Measurements from ENCODE around the gene PNMA5.

Gene PNMA5

GRCh38 chrX:152946681-152947080 lies 47.2 kb downstream of the PNMA5 start:
- H3K9me3 Mint-ChIP-seq = peaks cover 56% of the 10 kb centered on the region
- H3K27me3 Mint-ChIP-seq (ENCODE audit: low read depth, poor library complexity) = peaks cover 2% of the 10 kb centered on the region
- H3K27ac Mint-ChIP-seq = no peak overlapping the region
- peaks cover 13% of the 10 kb centered on the region for H3K36me3 Mint-ChIP-seq (ENCODE audit: low read depth)
- TF ChIP-seq CTCF (IDR thresholded peaks at IDR 0.05) = no peak
- peaks cover 20% of the 10 kb centered on the region for H3K4me1 Mint-ChIP-seq
- DNase-seq = no peak
- no peak overlapping the region for H3K4me3 Mint-ChIP-seq

GRCh38 chrX:152945021-152945979 lies 48.6 kb downstream of the PNMA5 start:
- Mint-ChIP-seq H3K4me3 (no peak overlapping the region), H3K4me1 (peaks cover 30% of the 10 kb centered on the region), H3K27ac (no peak overlapping the region), H3K27me3 (ENCODE audit: low read depth, poor library complexity) (peaks cover 2% of the 10 kb centered on the region), H3K9me3 (peaks cover 67% of the 10 kb centered on the region), H3K36me3 (ENCODE audit: low read depth) (peaks cover 13% of the 10 kb centered on the region)
- no peak for TF ChIP-seq CTCF (IDR thresholded peaks at IDR 0.05)
- DNase-seq = no peak

DNA sequence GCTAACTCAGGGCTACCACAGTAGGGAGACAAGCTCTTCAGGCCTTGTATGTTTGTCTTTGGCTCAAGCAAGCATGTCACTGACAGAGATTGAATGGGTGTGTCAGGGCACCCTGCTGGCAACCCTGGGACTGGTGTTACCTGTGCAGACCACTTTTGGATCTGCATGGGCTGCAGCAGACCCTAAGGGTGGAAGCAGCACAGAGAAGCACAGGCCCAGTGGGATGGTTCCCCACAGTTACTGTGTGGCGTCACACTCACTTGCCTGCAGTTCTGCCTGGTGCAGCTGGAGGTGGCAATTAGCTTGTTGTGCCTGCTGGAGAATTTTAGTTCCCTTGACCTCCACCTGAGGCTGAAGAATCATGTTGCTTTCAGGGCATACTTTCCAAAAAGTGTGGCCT lies 50.1 kb downstream of the PNMA5 start:
- no peak for TF ChIP-seq CTCF (IDR thresholded peaks at IDR 0.05)
- Mint-ChIP-seq H3K4me1 (peaks cover 30% of the 10 kb centered on the region), H3K36me3 (ENCODE audit: low read depth) (peaks cover 13% of the 10 kb centered on the region), H3K4me3 (no peak overlapping the region), H3K9me3 (peaks cover 72% of the 10 kb centered on the region), H3K27ac (no peak overlapping the region), H3K27me3 (ENCODE audit: low read depth, poor library complexity) (peaks cover 2% of the 10 kb centered on the region)
- no peak for DNase-seq

DNA sequence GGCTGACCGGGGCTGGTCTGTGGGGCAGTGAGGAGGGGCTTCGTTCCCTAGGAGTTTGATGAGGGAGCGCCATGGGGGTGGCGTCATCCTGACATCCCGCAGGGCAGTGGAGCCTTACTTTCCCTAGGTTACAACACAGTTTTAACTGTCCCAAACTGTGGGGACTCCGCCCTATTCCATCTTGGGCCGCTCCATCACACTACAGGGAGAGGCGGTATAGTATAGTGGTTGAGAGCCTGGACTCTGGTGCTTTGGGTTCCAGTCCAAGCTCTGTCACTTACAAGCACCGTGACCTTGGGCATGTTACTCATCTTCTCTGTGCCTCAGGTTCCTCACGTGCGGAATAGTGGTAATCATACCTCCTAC lies 51.9 kb downstream of the PNMA5 start:
- peaks cover 30% of the 10 kb centered on the region for H3K4me1 Mint-ChIP-seq
- no peak overlapping the region for H3K27ac Mint-ChIP-seq
- peak overlapping the region; percentile 49 for H3K4me3 Mint-ChIP-seq
- peaks cover 5% of the 10 kb centered on the region for H3K27me3 Mint-ChIP-seq (ENCODE audit: low read depth, poor library complexity)
- H3K36me3 Mint-ChIP-seq (ENCODE audit: low read depth) = peaks cover 13% of the 10 kb centered on the region
- TF ChIP-seq CTCF (IDR thresholded peaks at IDR 0.05) = no peak
- DNase-seq = no peak
- H3K9me3 Mint-ChIP-seq = peaks cover 72% of the 10 kb centered on the region

DNA sequence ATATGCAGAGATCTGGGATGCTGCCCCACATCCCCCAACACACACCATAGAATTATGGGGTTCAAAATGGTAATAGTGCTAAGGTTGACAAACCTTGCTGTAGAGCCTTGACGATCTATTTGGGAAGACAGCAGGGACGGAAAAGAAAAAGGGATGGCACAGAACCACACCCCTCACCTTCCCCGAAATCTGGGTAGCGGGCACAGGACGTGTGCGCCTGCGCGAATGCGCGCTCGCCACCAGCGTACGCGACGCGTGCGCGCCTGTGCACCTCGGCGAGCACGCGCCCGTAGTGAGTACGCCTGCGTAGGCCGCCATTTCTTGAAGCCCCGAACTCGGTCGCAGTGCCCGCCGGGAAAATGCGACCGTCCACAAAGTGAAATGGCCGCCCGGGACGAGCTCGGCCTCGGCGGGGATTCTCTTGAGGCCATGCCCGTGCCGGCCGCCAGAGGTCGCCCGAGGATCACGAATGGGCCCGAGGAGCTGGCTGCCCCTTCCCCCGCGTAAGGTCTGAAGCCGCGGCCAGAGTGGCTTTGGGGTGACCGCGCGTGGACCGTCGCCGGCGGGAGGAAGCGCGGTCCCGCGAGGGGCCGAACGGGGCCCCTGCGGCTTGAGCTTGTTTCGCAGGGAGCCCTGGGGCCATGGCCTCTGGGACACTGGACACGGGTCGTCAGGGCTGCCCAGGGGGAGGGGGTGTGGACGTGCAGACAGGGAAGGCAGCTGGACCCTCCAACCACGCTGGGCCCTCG lies 52.4 kb downstream of the PNMA5 start:
- peaks cover 69% of the 10 kb centered on the region for H3K9me3 Mint-ChIP-seq
- no peak overlapping the region for H3K27ac Mint-ChIP-seq
- peaks cover 26% of the 10 kb centered on the region for H3K4me1 Mint-ChIP-seq
- DNase-seq = peak; percentile 88
- H3K27me3 Mint-ChIP-seq (ENCODE audit: low read depth, poor library complexity) = peaks cover 7% of the 10 kb centered on the region
- TF ChIP-seq CTCF (IDR thresholded peaks at IDR 0.05) = peak; percentile 71
- peaks cover 10% of the 10 kb centered on the region for H3K36me3 Mint-ChIP-seq (ENCODE audit: low read depth)
- peak overlapping the region; percentile 89 for H3K4me3 Mint-ChIP-seq
